Tibial artery (tissue), 4 donors: ENCODE results near the gene LCMT1.

Experiments
- DNase-seq, 2 donors: peaks; one replicate each; pipeline ENCODE4 v3.0.0-alpha.2; 2019
- H3K27ac ChIP-seq, 2 donors: fragments of 200-600 bp; sonication (generic) in 1 of 2; 1 replicate in 1 of 2; 2 replicates in 1 of 2; pipeline ENCODE4 v1.5.1; 2018 to 2019; ENCODE audit warnings: mild to moderate bottlenecking in 1 of 2
- H3K27me3 ChIP-seq, 2 donors: fragments of 200-600 bp; sonication (generic) in 1 of 2; one replicate each; pipeline versions ENCODE4 v1.5.1 to v1.6.0; 2016 to 2019
- H3K36me3 ChIP-seq, 3 donors: fragments of 200-600 bp; sonication (generic) in 2 of 3; one replicate each; pipeline ENCODE4 v1.5.1; 2016 to 2019; ENCODE audit warnings: mild to moderate bottlenecking in 2 of 3
- H3K4me1 ChIP-seq, 4 donors: fragments of 200-600 bp; sonication (generic) in 2 of 4; 1 replicate in 3 of 4; 2 replicates in 1 of 4; pipeline ENCODE4 v1.5.1; 2016 to 2019
- H3K4me3 ChIP-seq, 2 donors: fragments of 200-600 bp; sonication (generic) in 1 of 2; 1 replicate in 1 of 2; 2 replicates in 1 of 2; pipeline ENCODE4 v1.5.1; 2018 to 2019; ENCODE audit warnings: mild to moderate bottlenecking in 2 of 2
- H3K9me3 ChIP-seq, 3 donors: fragments of 200-600 bp; sonication (generic) in 1 of 3; one replicate each; pipeline ENCODE4 v1.5.1; 2016 to 2019
- CTCF ChIP-seq, 2 experiments: fragments of 200-600 bp in 1 of 2; fragments of 450-650 bp in 1 of 2; IDR thresholded peaks; one replicate each; pipeline ENCODE4 v1.5.1; 2017 to 2019; ENCODE audit warnings: antibody characterized with exemption in 2 of 2, mild to moderate bottlenecking in 1 of 2, moderate library complexity in 1 of 2
- intact Hi-C: fragments of 100-400 bp; cut with DNase I; formaldehyde crosslinking; loops from one replicate; pipeline ENCODE4 v1.15.0; 2023; ENCODE audit warnings: low total_unique reads

The LCMT1 gene

GRCh38 chr16:25189305-25189704, 77.8 kb downstream of the LCMT1 start:
- TF ChIP-seq CTCF (IDR thresholded peaks at IDR 0.05), result no peak
- intact Hi-C loops, result no loop called here
- no peak overlapping the region for H3K4me3 ChIP-seq

GRCh38 chr16:25192096-25192495, 80.6 kb downstream of the LCMT1 start:
- Histone ChIP-seq H3K9me3 (no peaks in the 10 kb centered on the region), H3K4me1 (no peaks in the 10 kb centered on the region), H3K36me3 (no peaks in the 10 kb centered on the region), H3K27me3 (no peaks in the 10 kb centered on the region), H3K4me3 (no peak overlapping the region), H3K27ac (no peak overlapping the region)
- intact Hi-C loops, result no loop called here
- DNase-seq, result no peak
- no peak for TF ChIP-seq CTCF (IDR thresholded peaks at IDR 0.05)

More at GRCh38 chr16:25189305-25189704, 77.8 kb downstream of the LCMT1 start:
- H3K27me3 ChIP-seq, result no peaks in the 10 kb centered on the region
- no peaks in the 10 kb centered on the region for H3K36me3 ChIP-seq
- no peak overlapping the region for H3K27ac ChIP-seq
- no peak for DNase-seq
- H3K9me3 ChIP-seq, result no peaks in the 10 kb centered on the region
- no peaks in the 10 kb centered on the region for H3K4me1 ChIP-seq

GRCh38 chr16:25194273-25194878, 82.8 kb downstream of the LCMT1 start:
- intact Hi-C loops, result no loop called here
- no peak for DNase-seq
- Histone ChIP-seq H3K4me3 (no peak overlapping the region), H3K27me3 (no peaks in the 10 kb centered on the region), H3K4me1 (no peaks in the 10 kb centered on the region), H3K27ac (no peak overlapping the region), H3K9me3 (no peaks in the 10 kb centered on the region), H3K36me3 (no peaks in the 10 kb centered on the region)
- TF ChIP-seq CTCF (IDR thresholded peaks at IDR 0.05), result no peak

GRCh38 chr16:25198021-25198420, 86.5 kb downstream of the LCMT1 start:
- H3K4me3 ChIP-seq, result no peak overlapping the region
- H3K4me1 ChIP-seq, result no peaks in the 10 kb centered on the region
- no peak for DNase-seq
- no peak for TF ChIP-seq CTCF (IDR thresholded peaks at IDR 0.05)
- no peak overlapping the region for H3K27ac ChIP-seq
- intact Hi-C loops, result no loop called here
- no peaks in the 10 kb centered on the region for H3K9me3 ChIP-seq
- H3K36me3 ChIP-seq, result no peaks in the 10 kb centered on the region
- no peaks in the 10 kb centered on the region for H3K27me3 ChIP-seq

GRCh38 chr16:25199457-25199856, 87.9 kb downstream of the LCMT1 start:
- DNase-seq, result no peak
- Histone ChIP-seq H3K27ac (no peak overlapping the region), H3K36me3 (no peaks in the 10 kb centered on the region), H3K9me3 (no peaks in the 10 kb centered on the region), H3K27me3 (no peaks in the 10 kb centered on the region), H3K4me3 (no peak overlapping the region), H3K4me1 (no peaks in the 10 kb centered on the region)
- intact Hi-C loops, result no loop called here
- no peak for TF ChIP-seq CTCF (IDR thresholded peaks at IDR 0.05)

GRCh38 chr16:25210758-25211157, 99.2 kb downstream of the LCMT1 start:
- H3K9me3 ChIP-seq, result no peaks in the 10 kb centered on the region

More at GRCh38 chr16:25210758-25211157, 99.2 kb downstream of the LCMT1 start:
- no peak for DNase-seq
- no peak overlapping the region for H3K4me3 ChIP-seq
- no peaks in the 10 kb centered on the region for H3K27me3 ChIP-seq
- H3K36me3 ChIP-seq, result no peaks in the 10 kb centered on the region
- intact Hi-C loops, result no loop called here
- H3K4me1 ChIP-seq, result no peaks in the 10 kb centered on the region
- TF ChIP-seq CTCF (IDR thresholded peaks at IDR 0.05), result no peak
- H3K27ac ChIP-seq, result no peak overlapping the region
